Measurements from ENCODE around the gene OR6K2. TPM values are rescaled to one million over a fixed set of nuclear protein-coding genes. Genes with fewer than 3 reads are reported as not detected.

OR6K2 gene
- total RNA-seq, 1 experiment from 2014 or later, result not detected

DNA sequence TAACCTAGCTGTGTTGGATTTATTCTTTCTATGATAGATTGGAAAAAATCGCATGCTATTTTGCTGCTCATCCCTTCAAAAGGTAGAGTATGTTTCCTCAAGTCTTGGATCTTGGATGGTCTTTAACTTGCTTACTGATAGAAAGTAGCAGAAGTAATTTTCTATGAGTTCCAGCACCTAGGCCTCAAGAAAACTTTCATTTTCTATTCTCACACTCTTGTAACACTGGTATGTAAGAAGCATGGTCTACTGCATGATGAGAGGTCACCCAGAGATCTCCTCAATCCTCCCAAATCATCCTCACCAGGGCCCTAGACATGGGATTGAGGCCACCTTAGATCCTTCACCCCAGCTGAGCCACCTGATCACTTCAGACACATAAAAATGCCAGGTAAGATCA lies 21.2 kb downstream of the OR6K2 start:
- H3K4me1 Mint-ChIP-seq (ENCODE audit: insufficient read depth, unreplicated experiment), result no peaks in the 10 kb centered on the region
- H3K9me3 Mint-ChIP-seq (ENCODE audit: unreplicated experiment), result no peaks in the 10 kb centered on the region
- no peak overlapping the region for H3K27ac Mint-ChIP-seq (ENCODE audit: low read depth, unreplicated experiment)
- no TSS peak for BruUV-seq (replicated peaks)
- TF ChIP-seq, protein P1, sequence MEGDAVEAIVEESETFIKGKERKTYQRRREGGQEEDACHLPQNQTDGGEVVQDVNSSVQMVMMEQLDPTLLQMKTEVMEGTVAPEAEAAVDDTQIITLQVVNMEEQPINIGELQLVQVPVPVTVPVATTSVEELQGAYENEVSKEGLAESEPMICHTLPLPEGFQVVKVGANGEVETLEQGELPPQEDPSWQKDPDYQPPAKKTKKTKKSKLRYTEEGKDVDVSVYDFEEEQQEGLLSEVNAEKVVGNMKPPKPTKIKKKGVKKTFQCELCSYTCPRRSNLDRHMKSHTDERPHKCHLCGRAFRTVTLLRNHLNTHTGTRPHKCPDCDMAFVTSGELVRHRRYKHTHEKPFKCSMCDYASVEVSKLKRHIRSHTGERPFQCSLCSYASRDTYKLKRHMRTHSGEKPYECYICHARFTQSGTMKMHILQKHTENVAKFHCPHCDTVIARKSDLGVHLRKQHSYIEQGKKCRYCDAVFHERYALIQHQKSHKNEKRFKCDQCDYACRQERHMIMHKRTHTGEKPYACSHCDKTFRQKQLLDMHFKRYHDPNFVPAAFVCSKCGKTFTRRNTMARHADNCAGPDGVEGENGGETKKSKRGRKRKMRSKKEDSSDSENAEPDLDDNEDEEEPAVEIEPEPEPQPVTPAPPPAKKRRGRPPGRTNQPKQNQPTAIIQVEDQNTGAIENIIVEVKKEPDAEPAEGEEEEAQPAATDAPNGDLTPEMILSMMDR (IDR thresholded peaks at IDR 0.05; ENCODE audit: unreplicated experiment), result no peak
- peaks cover 98% of the 10 kb centered on the region for H3K27me3 Mint-ChIP-seq (ENCODE audit: insufficient read depth, unreplicated experiment)
- ChIA-PET CTCF (no interaction called here), POLR2A (interaction anchor here (0.5 kb wide), 1 partner anchor 11 kb away, joined by 3 read pairs; no protein-coding TSS in a partner anchor)
- H3K4me3 Mint-ChIP-seq (ENCODE audit: unreplicated experiment), result no peak overlapping the region
- intact Hi-C loops (cut with micrococcal nuclease), result no loop called here
- no peaks in the 10 kb centered on the region for H3K36me3 Mint-ChIP-seq (ENCODE audit: insufficient read depth, unreplicated experiment)
- no peak for DNase-seq (ENCODE audit: unreplicated experiment)

DNA sequence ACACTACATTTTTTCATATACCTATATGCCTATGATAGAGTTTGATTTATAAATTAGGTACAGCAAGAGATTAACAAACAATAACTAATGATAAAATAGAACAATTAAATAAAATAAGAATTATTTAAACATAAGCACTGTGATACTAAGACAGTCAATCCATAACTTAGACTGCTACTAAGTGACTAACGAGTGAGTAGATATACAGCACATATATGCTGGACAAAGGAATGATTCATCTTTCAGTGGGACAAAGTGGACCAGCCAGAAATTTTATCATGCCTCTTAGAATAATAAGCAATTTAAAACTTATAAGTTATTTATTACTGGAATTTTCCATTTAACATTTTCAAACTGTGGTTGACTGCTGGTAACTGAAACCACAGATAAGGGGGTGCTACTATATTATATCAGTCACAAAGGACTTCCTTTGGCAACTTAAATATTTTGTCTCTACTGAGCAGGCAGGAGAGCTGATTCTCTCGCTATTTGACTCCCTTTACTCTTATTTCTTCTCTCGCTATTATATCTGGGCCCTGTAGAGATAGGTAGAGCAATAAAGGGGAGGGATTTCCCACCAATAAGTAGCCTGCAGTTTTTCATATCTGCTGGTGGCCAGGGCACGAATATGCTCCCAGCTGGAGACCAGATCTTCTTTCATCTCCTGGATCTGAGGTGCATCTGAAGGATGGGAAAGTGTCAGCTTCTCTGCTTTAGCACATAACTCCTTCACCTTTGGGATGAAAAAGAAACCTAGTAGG lies 24.7 kb downstream of the OR6K2 start:
- Mint-ChIP-seq H3K27me3 (ENCODE audit: insufficient read depth, unreplicated experiment) (peaks cover 97% of the 10 kb centered on the region), H3K9me3 (ENCODE audit: unreplicated experiment) (no peaks in the 10 kb centered on the region), H3K4me1 (ENCODE audit: insufficient read depth, unreplicated experiment) (no peaks in the 10 kb centered on the region), H3K4me3 (ENCODE audit: unreplicated experiment) (no peak overlapping the region), H3K36me3 (ENCODE audit: insufficient read depth, unreplicated experiment) (no peaks in the 10 kb centered on the region), H3K27ac (ENCODE audit: low read depth, unreplicated experiment) (no peak overlapping the region)
- no peak for DNase-seq (ENCODE audit: unreplicated experiment)
- ChIA-PET CTCF (interaction anchor here (0.8 kb wide), 1 partner anchor 472 kb away, joined by 3 read pairs; no protein-coding TSS in a partner anchor), POLR2A (no interaction called here)
- TF ChIP-seq, protein P1 (IDR thresholded peaks at IDR 0.05; ENCODE audit: unreplicated experiment), result no peak
- BruUV-seq (replicated peaks), result no TSS peak
- intact Hi-C loops (cut with micrococcal nuclease), result no loop called here

DNA sequence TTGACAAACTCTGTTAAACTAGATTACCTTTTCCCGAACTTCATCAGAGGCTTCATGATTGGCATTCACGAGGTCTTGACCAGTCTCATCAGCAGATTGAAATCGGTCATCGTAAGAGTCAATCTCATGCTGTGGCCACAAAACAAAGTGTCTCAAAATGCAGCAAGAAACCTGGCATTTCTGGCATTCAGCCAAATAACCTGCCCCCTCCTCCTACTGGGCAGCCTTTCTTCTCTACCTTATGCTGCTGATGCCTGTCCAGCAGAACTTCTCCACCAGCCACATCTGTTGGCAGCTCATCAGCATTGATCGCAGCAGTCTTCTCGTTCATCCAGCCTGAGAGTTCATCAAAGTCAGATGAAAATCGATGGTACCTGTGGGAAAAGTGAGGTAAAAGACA lies 26.1 kb downstream of the OR6K2 start:
- no peak for DNase-seq (ENCODE audit: unreplicated experiment)
- ChIA-PET POLR2A (interaction anchor here (0.6 kb wide), 1 partner anchor 1164 kb away, joined by 3 read pairs; no protein-coding TSS in a partner anchor), CTCF (interaction anchor here (0.6 kb wide), 1 partner anchor 58 kb away, joined by 3 read pairs; no protein-coding TSS in a partner anchor)
- Mint-ChIP-seq H3K27ac (ENCODE audit: low read depth, unreplicated experiment) (no peak overlapping the region), H3K4me3 (ENCODE audit: unreplicated experiment) (no peak overlapping the region), H3K4me1 (ENCODE audit: insufficient read depth, unreplicated experiment) (no peaks in the 10 kb centered on the region), H3K9me3 (ENCODE audit: unreplicated experiment) (no peaks in the 10 kb centered on the region), H3K27me3 (ENCODE audit: insufficient read depth, unreplicated experiment) (peaks cover 85% of the 10 kb centered on the region), H3K36me3 (ENCODE audit: insufficient read depth, unreplicated experiment) (no peaks in the 10 kb centered on the region)
- BruUV-seq (replicated peaks), result no TSS peak
- intact Hi-C loops (cut with micrococcal nuclease), result no loop called here
- TF ChIP-seq, protein P1 (IDR thresholded peaks at IDR 0.05; ENCODE audit: unreplicated experiment), result no peak

- no TSS peak for BruUV-seq (replicated peaks)
- TF ChIP-seq, protein P1 (IDR thresholded peaks at IDR 0.05; ENCODE audit: unreplicated experiment), result no peak
- ChIA-PET CTCF (interaction anchor here (0.6 kb wide), 1 partner anchor 109 kb away, joined by 3 read pairs; no protein-coding TSS in a partner anchor), POLR2A (no interaction called here)
- no peak overlapping the region for H3K27ac Mint-ChIP-seq (ENCODE audit: low read depth, unreplicated experiment)
- H3K4me3 Mint-ChIP-seq (ENCODE audit: unreplicated experiment), result no peak overlapping the region
- H3K4me1 Mint-ChIP-seq (ENCODE audit: insufficient read depth, unreplicated experiment), result no peaks in the 10 kb centered on the region
- intact Hi-C loops (cut with micrococcal nuclease), result no loop called here
- H3K27me3 Mint-ChIP-seq (ENCODE audit: insufficient read depth, unreplicated experiment), result peaks cover 57% of the 10 kb centered on the region
- DNase-seq (ENCODE audit: unreplicated experiment), result no peak
- H3K9me3 Mint-ChIP-seq (ENCODE audit: unreplicated experiment), result no peaks in the 10 kb centered on the region
- no peaks in the 10 kb centered on the region for H3K36me3 Mint-ChIP-seq (ENCODE audit: insufficient read depth, unreplicated experiment)
Observed at GRCh38 chr1:158666037-158666436, 34.4 kb downstream of the OR6K2 start.

All from MCF 10A (cell line).